Esophagus squamous epithelium (tissue), 4 donors: ENCODE results near the gene SLC9A9.

Experiments used
- CTCF ChIP-seq, 6 experiments: fragments of 450-650 bp in 4 of 6; fragments of 200-600 bp in 2 of 6; sonication (generic) in 2 of 6; IDR thresholded peaks; one replicate each; pipeline ENCODE4 v1.5.1; 2016 to 2019; ENCODE audit warnings: antibody characterized with exemption in 6 of 6, mild to moderate bottlenecking in 4 of 6, moderate library complexity in 4 of 6
- POLR2A ChIP-seq, 4 donors: fragments of 450-650 bp; IDR thresholded peaks; one replicate each; pipeline ENCODE4 v1.6.1; 2017; ENCODE audit warnings: antibody characterized with exemption in 4 of 4, mild to moderate bottlenecking in 4 of 4, moderate library complexity in 3 of 4

GRCh38 chr3:143548861-143549497 is 299.3 kb downstream of the SLC9A9 start:
- no peak for TF ChIP-seq CTCF (IDR thresholded peaks at IDR 0.05)
- TF ChIP-seq POLR2A (IDR thresholded peaks at IDR 0.05), result no peak
